Gastroesophageal sphincter (tissue), 3 donors: ENCODE measurements around the gene NLGN4X.

Experiments used
- CTCF ChIP-seq, 4 experiments: fragments of 200-600 bp in 2 of 4; fragments of 450-650 bp in 2 of 4; sonication (generic) in 1 of 4; IDR thresholded peaks; one replicate each; pipeline ENCODE4 v1.5.1; 2017 to 2019; ENCODE audit warnings: antibody characterized with exemption in 4 of 4, mild to moderate bottlenecking in 2 of 4, moderate library complexity in 2 of 4
- EP300 ChIP-seq: sonication (generic); formaldehyde crosslinking; IDR thresholded peaks from one replicate; pipeline ENCODE4 v1.6.1; 2017; ENCODE audit warnings: antibody characterized with exemption, mild to moderate bottlenecking
- POLR2A ChIP-seq, 2 donors: fragments of 450-650 bp; IDR thresholded peaks; one replicate each; pipeline ENCODE4 v1.6.1; 2017; ENCODE audit warnings: antibody characterized with exemption in 2 of 2, mild to moderate bottlenecking in 2 of 2, moderate library complexity in 1 of 2
- POLR2AphosphoS5 ChIP-seq: sonication (generic); formaldehyde crosslinking; IDR thresholded peaks from one replicate; pipeline ENCODE4 v1.6.1; 2017; ENCODE audit warnings: antibody characterized with exemption

GRCh38 chrX:5891378-5891777 lies 337.3 kb downstream of the NLGN4X start:
- TF ChIP-seq CTCF (IDR thresholded peaks at IDR 0.05) (no peak), POLR2A (IDR thresholded peaks at IDR 0.05) (no peak), POLR2AphosphoS5 (no peak), EP300 (no peak)
